OCI-LY1 (cell line): ENCODE results near the gene MCF2L2.

Experiments
- H2AFZ ChIP-seq: fragments of 200-600 bp; sonication (generic), shearing (Covaris generic); 2 replicates; pipeline ENCODE4 v1.6.0; 2014; ENCODE audit warnings: antibody characterized with exemption, mild to moderate bottlenecking, low read length
- H3F3A ChIP-seq: fragments of 200-600 bp; sonication (generic), shearing (Covaris generic); 2 replicates; pipeline ENCODE4 v1.6.0; 2014; ENCODE audit warnings: mild to moderate bottlenecking, antibody characterized with exemption, low read length, moderate library complexity; ENCODE audit not compliant: insufficient read depth
- H3K27ac ChIP-seq: fragments of 200-600 bp; sonication (generic); 2 replicates; pipeline ENCODE4 v1.5.1; 2014; ENCODE audit warnings: low read length, mixed run types, mild to moderate bottlenecking, low read depth; ENCODE audit not compliant: poor library complexity, severe bottlenecking
- H3K27me3 ChIP-seq: fragments of 200-600 bp; sonication (generic); 2 replicates; pipeline ENCODE4 v1.6.0; 2014; ENCODE audit warnings: antibody characterized with exemption, mild to moderate bottlenecking, low read length, moderate library complexity; ENCODE audit not compliant: insufficient read depth
- H3K36me3 ChIP-seq: fragments of 200-600 bp; sonication (generic); 2 replicates; pipeline ENCODE4 v1.6.1; 2014; ENCODE audit warnings: mild to moderate bottlenecking, antibody characterized with exemption, low read length, moderate library complexity, mixed read lengths; ENCODE audit not compliant: insufficient read depth
- H3K4me1 ChIP-seq: fragments of 200-600 bp; sonication (generic); 2 replicates; pipeline ENCODE4 v1.5.1; 2014; ENCODE audit warnings: mild to moderate bottlenecking, low read length, moderate library complexity; ENCODE audit not compliant: insufficient read depth, severe bottlenecking
- H3K4me2 ChIP-seq: fragments of 200-600 bp; sonication (generic), shearing (Covaris generic); 2 replicates; pipeline ENCODE4 v1.6.1; 2014; ENCODE audit warnings: low read length
- H3K4me3 ChIP-seq: fragments of 200-600 bp; sonication (generic); 2 replicates; pipeline ENCODE4 v1.5.1; 2014; ENCODE audit warnings: low read length, low read depth, mild to moderate bottlenecking, mixed read lengths; ENCODE audit not compliant: poor library complexity, severe bottlenecking
- H3K79me2 ChIP-seq: fragments of 200-600 bp; shearing (Covaris generic); 2 replicates; pipeline ENCODE4 v1.6.1; 2016; ENCODE audit warnings: mixed run types, low read length, mixed read lengths; ENCODE audit not compliant: insufficient read depth
- H3K9ac ChIP-seq: fragments of 200-600 bp; sonication (generic), shearing (Covaris generic); 2 replicates; pipeline ENCODE4 v1.6.1; 2014; ENCODE audit warnings: mild to moderate bottlenecking, low read length, mixed read lengths
- H3K9me2 ChIP-seq: fragments of 200-600 bp; sonication (generic), shearing (Covaris generic); 2 replicates; pipeline ENCODE4 v1.6.1; 2014; ENCODE audit warnings: low read depth, mild to moderate bottlenecking, low read length, mixed read lengths
- H3K9me3 ChIP-seq: fragments of 200-600 bp; shearing (Covaris generic); 2 replicates; pipeline ENCODE4 v1.6.1; 2014; ENCODE audit warnings: low read length, mixed read lengths
- H4K20me1 ChIP-seq: fragments of 200-600 bp; sonication (generic), shearing (Covaris generic); 2 replicates; pipeline ENCODE4 v1.6.0; 2016; ENCODE audit warnings: mild to moderate bottlenecking, low read length; ENCODE audit not compliant: insufficient read depth
- CTCF ChIP-seq: fragments of 200-600 bp; sonication (generic), shearing (Covaris generic); IDR thresholded peaks from 2 replicates; pipeline ENCODE4 v1.5.1; 2017; ENCODE audit warnings: mild to moderate bottlenecking, antibody characterized with exemption, low read length, moderate library complexity, mixed read lengths
- EZH2 ChIP-seq: fragments of 200-600 bp; sonication (generic), shearing (Covaris generic); IDR thresholded peaks from 2 replicates; pipeline ENCODE4 v1.8.0; 2017; ENCODE audit warnings: borderline replicate concordance, mixed run types, mild to moderate bottlenecking, antibody characterized with exemption, low read length, moderate library complexity, mixed read lengths

The MCF2L2 gene

GRCh38 chr3:183284570-183284969 lies 143.8 kb downstream of the MCF2L2 start:
- Histone ChIP-seq H3K4me3 (no peak overlapping the region), H3K9me3 (no peaks in the 10 kb centered on the region), H3K9me2 (no peaks in the 10 kb centered on the region), H3F3A (no peaks in the 10 kb centered on the region), H3K79me2 (no peaks in the 10 kb centered on the region), H3K4me2 (no peak overlapping the region), H3K36me3 (no peaks in the 10 kb centered on the region), H3K9ac (no peak overlapping the region), H3K4me1 (peaks cover 5% of the 10 kb centered on the region), H3K27ac (no peak overlapping the region), H3K27me3 (no peaks in the 10 kb centered on the region), H2AFZ (no peak overlapping the region), H4K20me1 (no peaks in the 10 kb centered on the region)
- TF ChIP-seq CTCF (no peak), EZH2 (no peak)

DNA sequence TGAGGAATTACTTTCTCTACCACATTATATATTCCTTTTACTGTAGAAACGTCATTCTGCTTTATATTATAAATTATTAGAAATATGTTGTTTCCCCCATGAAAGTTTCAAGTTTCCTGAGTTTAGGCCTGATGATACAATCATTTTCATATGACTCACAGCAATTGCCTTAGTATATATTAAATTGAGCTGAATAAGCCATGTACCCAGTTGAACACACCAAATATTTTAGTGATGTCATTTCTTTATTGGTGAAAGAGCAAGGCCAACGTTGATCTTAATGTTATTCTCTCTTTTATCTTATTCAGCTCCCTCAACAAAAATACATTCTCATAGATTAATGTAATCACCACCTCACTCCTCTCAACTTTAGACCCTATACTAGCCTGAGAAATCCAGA lies 144.5 kb downstream of the MCF2L2 start:
- TF ChIP-seq CTCF: no peak
- TF ChIP-seq EZH2: no peak
- no peaks in the 10 kb centered on the region for H3K27me3 ChIP-seq
- H3K9me3 ChIP-seq: no peaks in the 10 kb centered on the region
- H3K27ac ChIP-seq: no peak overlapping the region
- no peaks in the 10 kb centered on the region for H3K36me3 ChIP-seq
- H3K4me3 ChIP-seq: no peak overlapping the region
- H3F3A ChIP-seq: no peaks in the 10 kb centered on the region
- H3K79me2 ChIP-seq: no peaks in the 10 kb centered on the region
- peaks cover 5% of the 10 kb centered on the region for H3K4me1 ChIP-seq
- no peaks in the 10 kb centered on the region for H4K20me1 ChIP-seq
- no peak overlapping the region for H3K4me2 ChIP-seq
- H3K9me2 ChIP-seq: no peaks in the 10 kb centered on the region
- no peak overlapping the region for H2AFZ ChIP-seq
- no peak overlapping the region for H3K9ac ChIP-seq

DNA sequence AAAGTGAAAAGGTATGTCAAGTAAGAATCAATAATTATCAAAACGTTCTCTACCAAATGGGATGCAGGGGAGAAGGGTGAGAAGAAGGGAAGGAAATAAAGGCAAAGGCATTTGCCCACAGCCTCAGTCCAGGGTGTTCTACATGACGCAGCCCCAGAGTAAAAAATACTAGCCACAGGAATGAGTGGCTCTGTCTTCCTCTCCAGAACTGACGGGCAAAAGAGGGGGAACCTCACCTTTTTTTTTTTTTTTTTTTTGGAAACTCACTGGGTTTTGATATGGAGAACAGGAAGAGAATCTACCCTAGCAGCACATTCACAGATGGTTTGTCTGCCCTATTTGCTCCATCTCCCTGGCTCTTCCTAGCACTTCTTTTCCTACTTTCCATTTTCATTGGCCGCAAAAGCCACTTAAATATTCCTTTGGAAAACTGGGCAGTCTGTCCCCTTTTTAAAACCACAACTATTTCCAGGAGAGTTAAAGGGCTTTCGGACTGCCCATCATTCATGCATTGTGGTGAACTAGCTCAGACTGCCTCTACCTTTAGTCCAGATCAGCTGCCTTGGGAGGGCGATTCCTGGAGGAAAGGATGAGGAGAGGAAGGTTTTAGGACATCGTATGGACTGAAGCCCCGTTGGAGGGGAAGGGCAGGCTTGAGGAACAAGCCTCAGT lies 147.2 kb downstream of the MCF2L2 start:
- no peak overlapping the region for H3K9ac ChIP-seq
- H3K36me3 ChIP-seq: no peaks in the 10 kb centered on the region
- H3F3A ChIP-seq: no peaks in the 10 kb centered on the region
- no peaks in the 10 kb centered on the region for H3K27me3 ChIP-seq
- TF ChIP-seq EZH2 (no peak), CTCF (no peak)
- no peaks in the 10 kb centered on the region for H3K9me3 ChIP-seq
- H3K4me2 ChIP-seq: no peak overlapping the region
- no peak overlapping the region for H3K4me3 ChIP-seq
- H4K20me1 ChIP-seq: no peaks in the 10 kb centered on the region
- no peaks in the 10 kb centered on the region for H3K79me2 ChIP-seq
- no peaks in the 10 kb centered on the region for H3K9me2 ChIP-seq
- H3K27ac ChIP-seq: no peak overlapping the region
- H2AFZ ChIP-seq: no peak overlapping the region
- H3K4me1 ChIP-seq: peaks cover 5% of the 10 kb centered on the region
